HG03139 (cell line): ENCODE results near the gene CCNY.
"Not testable (repeated sequence)": the region's sequence is repeated elsewhere in the genome, so short reads cannot be mapped to it uniquely, and the experiment has no call there.

Source experiments
- ATAC-seq: cut with Tn5 transposase; IDR thresholded peaks from one replicate; pipeline ENCODE4 v1.9.1; 2021; ENCODE audit not compliant: unreplicated experiment

CCNY gene

DNA sequence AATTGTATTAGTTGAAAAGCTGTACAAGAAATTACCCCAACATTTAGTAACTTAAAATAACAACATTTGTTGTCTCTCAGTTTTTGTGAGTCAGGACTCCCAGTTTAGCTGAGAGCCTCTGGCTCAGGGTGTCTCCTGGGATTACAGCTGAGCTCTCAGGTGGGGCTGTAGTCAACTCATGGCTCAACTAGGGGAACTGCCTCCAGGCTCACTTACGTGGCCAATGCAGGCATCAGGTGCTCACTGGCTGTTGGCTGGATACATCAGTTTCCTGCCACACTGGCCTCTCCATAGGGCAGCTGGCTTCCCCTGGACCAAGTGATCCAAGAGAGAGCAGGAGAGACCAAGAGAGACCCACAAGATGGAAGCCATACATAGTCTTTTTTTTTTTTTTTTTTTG lies 17.5 kb downstream of the CCNY start:
- ATAC-seq: peak; percentile 38

DNA sequence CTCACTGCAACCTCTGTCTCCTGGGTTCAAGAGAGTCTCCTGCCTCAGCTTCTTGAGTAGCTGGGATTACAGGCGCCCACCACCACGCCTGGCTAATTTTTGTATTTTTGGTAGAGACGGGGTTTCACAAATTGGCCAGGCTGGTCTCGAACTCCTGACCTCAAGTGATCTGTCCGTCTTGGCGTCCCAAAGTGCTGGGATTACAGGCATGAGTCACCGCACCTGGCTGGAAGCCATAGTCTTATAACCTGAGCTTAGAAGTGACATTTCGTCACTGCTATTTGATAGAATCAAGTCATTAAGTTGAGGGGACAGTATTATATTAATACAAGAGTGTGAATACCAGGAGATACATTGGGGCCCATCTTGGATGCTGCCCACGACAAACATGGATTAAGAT lies 17.9 kb downstream of the CCNY start:
- ATAC-seq: not testable (repeated sequence)

DNA sequence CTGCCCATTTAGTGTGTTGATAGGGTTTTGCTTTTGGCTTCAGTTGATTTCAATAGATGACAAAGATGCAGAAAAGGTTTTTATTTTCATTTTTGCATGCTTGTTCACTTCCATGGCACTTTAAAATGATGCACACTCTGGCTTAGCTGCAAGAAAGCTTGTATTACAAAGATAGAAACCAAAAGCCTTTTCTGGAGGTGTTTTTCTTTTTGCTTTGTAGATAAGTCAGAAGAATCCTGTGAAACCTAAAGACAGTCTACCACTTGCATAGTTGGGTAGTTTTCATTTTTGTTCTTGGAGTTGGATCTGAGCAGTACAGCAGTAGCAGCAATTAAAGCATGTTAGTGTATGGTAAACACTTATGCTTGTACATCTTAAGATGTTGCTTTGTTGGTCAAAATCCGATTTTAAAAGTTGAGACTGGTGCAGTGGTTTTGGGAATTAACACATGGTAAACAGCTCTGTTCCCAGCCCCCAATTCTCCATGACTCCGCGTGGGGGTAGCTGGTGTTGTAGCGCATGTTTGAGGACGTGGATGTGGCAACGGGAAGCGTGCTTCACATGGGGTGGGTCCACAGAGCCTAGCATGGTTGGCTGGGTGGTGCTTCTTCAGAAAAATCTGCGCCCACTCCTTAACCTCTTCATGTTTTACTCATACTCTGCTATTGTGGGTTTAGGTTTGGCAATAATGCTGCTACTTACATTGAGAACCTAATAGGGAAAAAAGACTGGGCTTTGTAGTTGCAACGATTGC lies 19.8 kb downstream of the CCNY start:
- peak; percentile 39 for ATAC-seq

DNA sequence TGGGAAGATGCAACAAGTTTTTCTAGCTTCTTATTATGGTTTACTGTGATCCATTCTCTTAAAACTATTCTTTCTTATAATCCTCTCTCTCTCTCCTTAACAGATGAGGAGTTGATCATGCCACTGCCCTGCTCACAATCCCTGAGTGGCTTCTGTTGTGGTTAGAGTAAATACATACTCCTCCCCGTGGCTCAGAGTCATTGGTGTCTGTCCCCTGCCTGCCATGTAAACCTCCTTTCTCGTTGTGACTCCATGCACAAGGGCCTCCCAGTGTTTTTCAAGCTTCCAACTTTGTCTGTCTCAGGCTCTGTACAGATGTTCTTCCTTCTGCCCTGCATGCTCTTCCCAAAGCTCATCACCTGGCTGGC lies 20.4 kb downstream of the CCNY start:
- no peak for ATAC-seq

DNA sequence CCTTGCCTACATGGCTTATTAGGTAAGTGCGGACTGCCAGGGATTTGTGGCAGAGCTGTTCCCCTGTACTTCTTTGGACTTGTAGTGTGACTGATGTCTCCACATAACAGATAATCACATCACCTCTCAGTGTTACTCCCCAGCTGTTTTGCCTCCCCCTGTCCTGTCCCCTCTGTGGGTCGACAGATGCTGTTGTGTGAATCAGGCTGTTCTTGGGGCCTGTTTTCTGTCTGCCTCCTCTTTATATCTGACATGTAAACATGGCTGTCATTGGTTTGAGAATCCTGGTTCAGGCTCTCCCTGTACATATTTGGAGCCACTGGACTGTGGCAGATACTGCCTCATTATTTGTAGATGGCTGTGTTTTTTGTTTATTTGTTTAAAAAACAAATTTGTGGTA lies 22.7 kb downstream of the CCNY start:
- no peak for ATAC-seq

DNA sequence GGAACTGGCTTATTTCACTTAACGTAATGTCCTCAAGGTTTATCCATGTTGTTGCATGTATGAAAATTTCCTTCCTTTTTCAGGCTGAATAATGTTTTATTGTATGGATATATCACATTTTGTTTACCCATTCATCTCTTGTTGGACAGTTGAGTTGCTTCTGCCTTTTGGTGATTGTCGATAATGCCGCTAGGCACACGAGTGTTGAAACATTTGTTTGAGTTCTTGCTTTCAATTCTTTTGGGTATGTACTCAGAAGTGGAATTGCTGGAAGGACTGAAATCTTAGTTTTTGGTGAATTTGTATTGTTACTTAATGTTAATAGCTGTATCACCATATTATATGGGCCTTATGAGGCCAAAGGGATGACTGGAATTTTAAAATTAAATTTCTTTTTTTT lies 23.6 kb downstream of the CCNY start:
- ATAC-seq: no peak

- no peak for ATAC-seq
Measured at GRCh38 chr10:35362701-35363350, 26.5 kb downstream of the CCNY start.

DNA sequence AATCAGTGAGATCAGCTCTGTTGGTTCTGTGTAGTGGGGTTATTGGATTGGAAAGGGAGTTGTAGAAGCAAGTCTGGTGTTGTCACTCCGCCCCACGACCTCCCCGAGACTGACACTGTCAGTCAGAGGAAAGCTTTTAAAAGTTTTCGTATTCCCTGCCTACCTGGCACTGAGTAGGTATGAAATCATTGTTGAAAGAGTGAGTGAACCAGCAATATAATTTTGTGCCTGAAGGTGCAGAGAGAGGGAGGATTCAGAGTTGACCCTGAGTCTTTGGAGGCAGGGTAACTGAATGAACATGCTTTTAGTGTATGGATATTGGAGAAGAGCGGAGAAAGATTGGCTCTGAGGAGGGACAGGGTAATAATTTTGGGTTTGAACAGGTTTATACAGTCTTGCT lies 27.3 kb downstream of the CCNY start:
- no peak for ATAC-seq

DNA sequence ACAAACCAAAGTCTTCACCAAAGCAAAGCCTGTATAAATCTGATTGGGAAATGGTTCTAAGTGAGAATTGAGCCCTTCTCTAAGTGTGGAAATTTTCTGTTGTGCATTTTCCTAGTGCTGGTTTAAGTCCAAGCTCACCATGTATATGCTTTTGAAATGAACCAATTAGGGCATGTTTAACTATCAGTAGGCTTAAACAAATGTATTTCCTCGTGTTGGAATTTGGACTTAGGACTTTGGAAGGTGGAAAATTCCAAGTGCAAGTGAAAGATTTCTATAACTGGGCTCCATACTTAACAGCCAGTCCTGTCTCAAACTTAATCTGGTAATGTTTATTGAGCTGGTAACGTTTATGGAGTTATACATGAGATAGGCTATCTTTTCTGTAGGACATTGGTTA lies 28.5 kb downstream of the CCNY start:
- ATAC-seq: no peak

- no peak for ATAC-seq
Measured at GRCh38 chr10:35365994-35366393, 29.7 kb downstream of the CCNY start.

DNA sequence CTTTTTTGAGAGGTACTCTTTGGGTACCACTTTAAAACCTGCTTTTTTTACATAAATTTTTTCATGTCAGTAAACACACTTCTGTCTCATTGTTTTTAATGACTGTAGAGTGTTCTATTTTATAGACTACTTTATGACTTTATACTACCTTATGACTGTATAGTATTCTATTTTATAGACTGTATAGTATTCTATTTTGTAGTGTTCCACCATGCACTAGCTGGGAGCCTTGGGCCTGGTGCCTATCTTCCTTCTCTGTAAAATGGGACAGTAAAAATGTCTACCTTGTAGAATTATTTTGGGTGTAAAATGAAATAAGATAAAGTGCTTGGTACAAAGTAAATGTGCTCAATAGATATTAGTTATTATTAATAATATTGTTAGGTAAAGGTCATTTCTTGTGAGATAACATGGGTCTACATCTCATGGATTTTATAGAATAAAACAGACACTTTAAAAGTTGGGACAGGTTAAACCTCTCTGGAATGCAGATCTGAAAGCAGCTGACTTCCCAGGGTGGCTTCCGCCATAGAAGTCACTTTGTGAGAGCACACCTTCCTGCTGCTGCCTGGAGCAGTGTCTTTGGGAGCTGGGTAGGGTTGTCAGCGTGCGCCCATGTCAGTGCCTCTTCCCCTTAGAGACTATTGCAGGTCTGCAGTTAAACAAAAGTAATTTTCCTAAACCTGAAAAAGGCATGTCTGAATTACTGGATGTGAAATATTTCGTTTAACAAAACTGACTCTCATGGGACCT lies 31.0 kb downstream of the CCNY start:
- no peak for ATAC-seq

- ATAC-seq: no peak
Measured at GRCh38 chr10:35367982-35368381, 31.7 kb downstream of the CCNY start.

- ATAC-seq: no peak
Measured at GRCh38 chr10:35368485-35369048, 32.3 kb downstream of the CCNY start.

- no peak for ATAC-seq
Measured at GRCh38 chr10:35369049-35369611, 32.8 kb downstream of the CCNY start.

DNA sequence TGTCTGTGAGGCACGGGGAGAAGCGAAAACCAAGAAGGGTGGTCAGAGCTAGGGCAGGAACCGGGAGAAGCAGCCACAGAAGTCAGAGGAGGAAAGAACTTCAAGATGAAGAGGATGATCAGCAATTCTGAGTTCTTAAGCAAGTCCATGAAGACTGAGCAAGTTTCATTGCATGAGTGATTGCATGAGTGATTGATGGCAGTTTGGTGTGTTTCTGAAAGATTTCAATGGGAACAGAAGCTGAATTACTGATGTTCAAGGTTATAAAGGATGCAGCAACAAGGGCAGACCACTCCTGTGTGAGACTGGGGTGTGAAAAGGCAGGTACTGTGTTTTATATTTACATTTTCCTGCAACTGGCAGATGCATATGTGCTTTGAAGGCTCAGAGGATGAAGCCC lies 35.4 kb downstream of the CCNY start:
- ATAC-seq: no peak

DNA sequence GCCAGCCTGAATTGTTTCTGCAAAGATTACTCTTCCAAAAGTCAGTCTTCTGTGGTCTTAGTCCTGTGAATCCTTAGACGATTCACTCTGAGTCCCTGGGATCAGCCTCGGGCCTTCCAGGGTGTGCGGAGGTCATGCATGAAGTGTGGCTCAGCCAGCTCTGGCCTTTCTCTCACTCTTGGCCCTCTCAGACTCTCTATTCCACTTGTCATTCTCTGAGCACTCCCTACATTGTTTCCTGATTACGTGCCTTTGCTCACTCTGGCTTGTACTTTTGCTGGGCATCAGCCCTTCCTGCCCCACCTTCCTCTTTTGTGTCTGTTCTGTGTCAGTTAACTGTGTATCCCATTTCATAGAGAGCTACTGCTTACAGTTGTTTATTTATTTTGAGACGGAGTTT lies 36.0 kb downstream of the CCNY start:
- ATAC-seq: no peak

GRCh38 chr10:35375091-35375765 lies 38.9 kb downstream of the CCNY start:
- no peak for ATAC-seq

GRCh38 chr10:35377050-35377728 lies 40.9 kb downstream of the CCNY start:
- ATAC-seq: no peak

DNA sequence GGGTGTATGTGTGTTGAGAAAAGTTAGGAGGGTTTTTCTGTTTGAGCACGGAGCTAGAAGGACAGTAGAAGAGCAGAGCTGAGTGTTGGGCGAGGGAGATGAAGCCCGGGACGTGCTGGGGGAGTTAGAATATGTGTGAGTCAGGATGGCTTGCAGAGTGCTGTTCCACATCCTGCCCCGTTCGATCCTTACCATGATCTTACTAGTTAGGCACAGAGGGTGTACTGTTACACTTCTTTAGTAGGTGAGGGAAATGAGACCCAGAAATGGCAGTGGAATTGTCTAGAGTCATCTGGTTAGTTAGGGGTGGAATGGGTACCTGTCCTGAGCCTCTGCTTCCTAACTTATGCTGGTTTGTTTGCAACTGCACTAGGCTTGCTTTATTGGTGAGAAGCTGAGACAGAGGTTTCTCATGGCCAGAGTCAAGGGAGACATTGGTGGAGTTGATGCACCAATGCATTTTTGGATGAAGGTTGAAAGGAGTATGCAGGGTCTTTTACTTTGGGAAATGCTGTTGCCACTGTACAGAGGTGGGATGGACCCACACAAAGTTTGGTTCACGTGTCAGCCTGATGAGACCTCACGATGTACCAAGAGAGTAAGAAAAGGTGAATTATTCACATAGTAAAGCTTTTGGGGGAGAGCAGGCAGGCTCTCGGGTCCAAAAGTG lies 42.4 kb downstream of the CCNY start:
- peak; percentile 25 for ATAC-seq
